ENCODE measurements around the gene PIK3C2G. TPM values are rescaled to one million over a fixed set of nuclear protein-coding genes. Genes with fewer than 3 reads are reported as not detected.

PIK3C2G gene
- polyA plus RNA-seq, 1 donor, result 4.8 TPM

DNA sequence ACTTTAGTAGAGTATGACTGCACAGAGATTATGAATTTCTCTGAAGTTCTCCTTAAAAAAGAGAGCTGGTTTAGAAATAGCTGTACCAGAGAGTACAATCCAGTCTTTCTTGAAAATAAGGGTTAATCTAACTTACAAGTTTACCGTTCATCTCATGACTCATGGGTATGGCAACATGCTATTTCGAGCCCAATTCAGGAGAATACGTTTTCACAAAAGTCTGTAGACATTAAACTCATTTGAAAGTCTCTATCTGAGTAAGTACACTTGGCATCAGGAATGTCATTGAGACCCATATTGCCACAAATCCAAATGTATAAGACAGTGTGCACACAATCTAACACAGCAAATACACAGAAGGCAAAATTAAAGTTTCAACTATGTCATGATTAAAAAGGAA lies 160.5 kb downstream of the PIK3C2G start:
- DNase-seq, result no peak

DNA sequence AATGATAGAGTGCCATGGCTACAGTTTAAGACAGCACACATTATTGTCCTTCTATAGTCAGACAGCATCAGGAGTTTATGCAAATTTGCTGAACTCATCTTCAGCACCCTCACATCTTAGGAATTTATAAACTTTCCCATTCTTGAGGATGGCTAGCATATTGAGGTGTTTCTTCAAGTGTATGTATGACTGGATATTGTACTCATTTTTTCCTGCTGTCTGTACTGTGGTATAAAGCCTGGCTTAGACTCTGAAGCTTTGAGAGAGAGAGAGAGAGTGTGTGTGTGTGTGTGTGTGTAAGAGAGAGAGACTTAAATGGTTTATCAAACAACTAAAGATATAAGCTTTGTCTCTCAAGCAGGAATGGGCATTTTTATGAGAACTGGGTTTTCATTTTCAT lies 161.6 kb downstream of the PIK3C2G start:
- DNase-seq, result no peak

DNA sequence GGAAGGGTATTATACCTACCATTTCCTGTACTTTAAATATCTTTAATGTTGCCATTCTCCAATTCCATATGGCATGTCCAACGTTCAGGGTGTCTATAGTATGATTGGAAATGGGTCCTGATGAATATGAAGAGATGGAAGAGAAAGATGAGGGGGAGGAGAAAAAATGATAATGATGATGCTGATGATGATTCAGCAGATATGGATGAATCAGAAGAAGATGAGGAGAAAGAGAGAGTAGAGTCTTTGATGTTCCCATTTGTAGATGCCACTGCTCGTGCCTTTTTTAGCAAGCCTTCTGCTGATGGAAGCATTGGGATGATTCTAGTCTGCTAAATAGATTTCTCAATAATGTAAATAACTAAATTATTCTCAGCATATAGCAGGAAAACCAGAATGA lies 163.5 kb downstream of the PIK3C2G start:
- no peak for DNase-seq

DNA sequence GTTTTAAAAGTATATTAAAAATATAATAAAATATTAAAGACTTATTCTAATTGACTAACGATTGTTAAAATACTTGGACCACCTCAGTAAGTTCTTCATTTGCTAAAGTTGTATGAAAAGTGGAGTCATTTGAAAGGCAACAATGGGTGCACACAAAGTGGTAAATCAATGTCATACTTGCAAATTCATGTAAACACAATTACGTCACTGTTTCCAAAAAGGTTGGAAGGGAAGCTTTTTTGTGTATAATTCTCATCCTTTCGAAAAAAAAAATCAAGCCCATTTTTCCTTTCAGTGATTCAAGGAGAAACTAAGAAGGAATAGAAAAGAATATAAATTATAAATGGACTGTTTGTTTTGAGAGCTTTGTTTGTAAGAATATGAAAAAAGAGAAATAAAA lies 166.2 kb downstream of the PIK3C2G start:
- DNase-seq, result no peak

DNA sequence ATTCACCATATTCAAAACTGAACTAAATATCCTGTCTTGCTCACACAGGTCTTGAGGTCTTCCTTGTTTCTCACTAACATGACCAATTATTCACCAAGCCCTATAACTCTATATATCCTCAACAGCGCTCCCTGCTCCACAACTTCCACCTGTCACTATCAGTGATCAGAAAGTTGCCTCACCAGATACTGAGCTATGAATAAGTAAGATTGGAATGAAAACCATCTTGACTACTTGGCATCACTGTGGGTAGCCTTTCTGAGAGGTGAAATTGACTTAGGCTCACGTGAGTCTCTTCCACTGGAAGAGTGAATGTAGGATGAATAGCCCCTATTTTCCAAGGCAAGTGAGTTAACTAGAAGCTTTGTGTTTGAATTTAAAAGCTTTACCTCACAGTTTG lies 167.1 kb downstream of the PIK3C2G start:
- DNase-seq, result no peak

DNA sequence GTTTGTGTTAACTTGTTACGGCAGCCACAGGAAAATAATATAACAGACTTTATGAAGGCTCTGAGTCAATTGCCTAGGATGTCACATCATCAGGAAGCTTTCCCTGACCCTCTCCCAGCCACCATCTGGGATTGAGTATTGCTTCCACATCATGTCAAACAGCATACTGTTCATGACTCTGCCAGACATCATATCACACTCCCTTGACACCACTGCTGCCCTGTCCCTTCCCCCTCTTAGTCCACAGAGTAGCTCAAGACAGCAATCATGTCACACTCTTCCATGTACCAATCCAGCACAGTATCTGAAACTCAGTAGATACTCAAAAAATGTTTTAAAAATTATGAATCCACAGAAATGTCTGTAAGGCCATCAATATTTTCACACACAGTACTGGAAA lies 168.0 kb downstream of the PIK3C2G start:
- DNase-seq, result no peak

DNA sequence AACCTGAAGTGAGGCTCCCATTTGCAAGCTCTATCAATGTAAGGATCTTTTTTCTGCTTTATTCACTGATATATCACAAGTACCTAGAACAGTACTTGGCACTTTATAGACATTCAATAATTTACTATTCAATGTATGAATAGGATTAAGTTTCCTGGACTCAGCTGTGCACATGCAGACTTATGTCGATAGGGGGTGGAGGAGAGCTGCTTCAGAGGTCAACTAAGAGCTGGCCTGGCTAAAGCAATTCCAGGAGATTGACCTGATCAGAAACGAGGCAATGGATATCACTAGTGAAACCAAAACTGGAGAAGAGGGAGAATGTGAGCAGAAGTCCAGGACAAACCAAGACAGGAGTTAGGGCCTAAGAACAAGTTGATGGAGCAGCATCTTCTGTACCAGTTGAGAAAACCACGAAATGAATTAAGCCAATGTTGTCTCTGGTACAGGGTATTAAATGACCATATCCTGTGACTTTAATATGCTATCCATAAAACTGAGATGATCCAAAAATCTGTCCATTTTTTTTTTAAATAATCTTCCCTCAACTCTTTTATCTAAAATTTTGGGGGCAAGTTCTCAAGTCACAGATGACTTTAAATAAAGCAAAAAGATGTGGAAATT lies 169.2 kb downstream of the PIK3C2G start:
- DNase-seq, result peak; percentile 31

DNA sequence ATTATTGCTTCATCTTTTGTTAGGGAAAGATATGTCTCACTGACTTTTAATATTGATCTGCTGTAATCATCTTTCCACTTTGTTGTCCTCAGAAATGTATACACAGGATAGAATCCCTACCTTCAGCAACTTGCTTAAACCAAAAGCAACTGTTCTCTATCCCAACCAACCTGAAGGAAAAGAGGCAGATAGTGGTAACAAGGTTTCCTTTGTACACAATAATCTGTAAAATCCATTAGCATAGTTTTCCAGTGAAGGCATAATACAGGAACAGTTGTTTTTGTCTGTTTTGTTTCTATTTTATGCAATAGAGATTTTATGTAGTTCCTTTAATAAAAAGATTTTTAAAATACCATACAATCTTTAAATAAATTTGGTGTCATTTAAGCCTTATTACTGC lies 170.5 kb downstream of the PIK3C2G start:
- no peak for DNase-seq

DNA sequence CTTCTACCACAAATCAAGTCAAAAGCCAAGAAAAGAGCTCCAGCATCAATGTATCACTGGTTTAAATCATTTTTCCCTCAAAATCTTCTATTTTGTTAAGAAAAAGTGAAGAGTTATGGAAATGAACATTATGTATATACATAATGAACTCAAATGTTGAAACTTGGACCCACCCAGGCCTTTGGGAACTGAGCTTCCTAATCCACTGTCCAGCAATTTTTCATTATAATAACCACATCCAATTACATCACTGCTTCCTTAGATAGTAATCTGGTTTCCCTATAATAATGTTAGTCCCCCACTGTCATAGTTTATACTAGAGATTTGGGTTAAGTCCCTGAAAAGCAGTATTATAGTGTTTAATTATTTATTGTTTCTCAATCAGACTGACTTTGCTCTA lies 170.9 kb downstream of the PIK3C2G start:
- no peak for DNase-seq

DNA sequence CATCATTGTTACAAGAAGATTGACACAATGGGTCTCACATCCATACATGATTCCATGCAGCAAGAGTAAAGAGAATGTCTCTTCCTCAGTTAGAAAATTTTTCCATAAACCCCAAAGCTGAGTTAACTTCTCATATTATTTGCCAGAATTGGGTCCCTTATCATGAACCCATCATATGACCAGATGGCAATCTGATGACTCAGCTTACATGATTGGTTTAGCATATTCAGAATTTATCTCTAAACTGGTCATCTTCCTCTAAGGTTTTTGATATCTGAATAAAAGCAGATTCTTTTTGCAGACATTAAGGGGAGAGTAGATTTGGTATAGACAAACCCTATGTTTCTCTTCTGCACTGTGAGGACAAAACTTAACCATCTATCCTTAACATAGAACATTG lies 174.9 kb downstream of the PIK3C2G start:
- DNase-seq, result no peak

DNA sequence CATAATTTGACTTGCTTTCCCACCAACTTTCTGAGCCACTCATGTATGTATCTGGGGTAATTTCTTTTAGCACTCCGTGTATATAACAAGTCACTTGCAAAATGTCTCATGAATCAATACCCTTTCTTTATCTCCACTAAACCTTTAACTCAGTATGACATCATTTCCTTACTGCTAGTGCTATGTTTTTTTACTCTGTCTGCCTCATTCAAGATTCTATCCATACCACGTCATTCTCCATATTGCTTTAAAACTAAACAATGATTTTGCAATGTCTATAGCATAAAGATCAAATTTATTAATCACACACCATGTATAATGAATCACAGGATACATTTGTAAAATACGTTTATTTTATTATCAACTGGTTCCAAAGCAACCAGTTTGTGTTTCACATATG lies 178.2 kb downstream of the PIK3C2G start:
- DNase-seq, result no peak

DNA sequence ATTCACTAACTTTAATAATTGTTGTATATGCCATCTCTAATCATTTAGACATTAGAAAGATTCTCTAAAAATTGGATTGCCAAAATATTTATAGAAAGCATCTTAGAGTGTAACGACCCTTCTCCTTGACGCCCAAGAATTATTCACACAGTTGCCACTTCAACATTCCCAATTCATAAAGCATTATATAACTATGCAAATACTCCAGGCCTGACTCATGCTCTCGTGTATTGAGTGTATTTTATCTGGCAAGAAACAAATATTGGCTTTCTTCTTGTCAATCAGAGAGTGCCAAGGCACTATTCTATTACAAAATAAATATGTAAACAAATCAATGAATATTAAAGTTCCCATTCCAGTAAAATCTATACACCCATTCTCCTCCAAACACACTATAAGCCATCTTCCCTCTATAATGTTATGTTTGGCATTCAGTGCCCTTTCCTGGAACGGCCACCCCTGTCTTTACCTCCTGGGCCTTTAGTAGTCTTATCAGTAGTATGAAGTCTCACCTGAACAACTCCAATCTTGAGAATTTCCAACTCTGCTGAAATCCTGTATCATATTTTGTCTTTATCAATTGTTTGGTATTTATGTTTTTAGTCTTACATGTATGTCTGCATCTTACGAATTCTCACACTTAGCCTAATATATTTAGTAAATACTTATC lies 182.6 kb downstream of the PIK3C2G start:
- no peak for DNase-seq

DNA sequence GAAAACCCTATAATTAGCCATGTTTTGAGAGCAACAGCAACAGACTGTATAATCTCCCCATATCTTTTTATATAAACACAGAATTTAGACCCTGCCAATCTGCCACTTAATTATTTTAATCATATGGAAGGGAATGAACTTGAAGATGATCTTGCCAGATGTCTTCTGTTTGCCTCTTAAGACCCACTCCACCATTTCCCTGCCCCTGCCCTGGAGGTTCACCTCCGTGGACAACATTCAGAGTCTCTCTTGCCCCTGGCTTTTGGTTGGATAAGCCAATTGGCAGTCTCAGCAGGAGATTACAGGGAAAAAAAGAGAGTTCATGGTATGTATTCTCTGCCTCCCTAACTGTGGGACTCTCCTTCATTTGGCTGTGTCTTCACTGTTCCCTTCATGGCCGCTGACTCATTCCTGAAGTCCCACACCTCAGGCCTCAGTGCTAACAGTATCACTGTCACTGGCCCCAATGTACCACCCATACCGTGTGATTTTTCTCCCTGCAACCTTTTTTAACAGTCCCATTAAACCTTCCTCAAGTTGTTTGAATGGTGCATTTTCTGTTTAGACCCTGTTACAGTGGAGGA lies 184.8 kb downstream of the PIK3C2G start:
- DNase-seq, result no peak

DNA sequence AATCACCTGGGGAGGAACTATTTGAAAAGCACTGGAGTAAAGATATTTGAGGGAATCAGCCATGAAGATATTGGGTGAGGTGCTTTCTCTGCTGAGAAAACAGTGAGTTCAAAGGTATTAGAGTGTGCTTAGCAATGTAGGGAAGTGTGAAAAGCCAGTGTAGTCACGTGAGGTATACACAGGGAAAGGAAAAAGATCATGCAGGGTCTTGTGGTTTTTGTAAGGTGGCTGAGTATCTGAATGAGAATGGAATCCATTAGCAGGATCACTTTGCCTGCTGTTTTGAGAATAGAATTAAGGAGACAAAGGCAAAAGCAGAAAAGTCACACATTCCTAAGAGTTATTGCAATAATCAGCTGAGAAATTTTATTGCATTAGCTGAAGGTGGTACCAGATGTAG lies 193.0 kb downstream of the PIK3C2G start:
- no peak for DNase-seq

DNA sequence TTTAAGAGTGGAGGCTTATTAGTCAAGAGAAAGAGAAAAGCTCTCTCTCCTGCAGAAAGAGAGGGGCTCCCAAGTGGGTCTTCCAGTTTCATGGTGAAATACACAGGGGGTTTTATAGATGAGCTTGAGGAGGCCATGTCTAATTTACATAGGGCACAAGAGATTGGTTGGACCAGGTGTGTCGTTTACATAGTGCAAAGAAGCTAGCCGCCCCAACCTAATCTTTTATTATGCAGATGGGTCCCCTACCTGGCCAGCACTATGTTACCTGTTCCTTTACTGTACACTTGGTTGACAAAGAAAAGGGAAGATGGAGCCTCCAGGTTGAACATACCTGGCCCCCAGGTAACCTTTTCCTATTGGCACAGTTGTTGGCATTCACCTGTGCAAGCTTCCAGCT lies 195.0 kb downstream of the PIK3C2G start:
- DNase-seq, result no peak

DNA sequence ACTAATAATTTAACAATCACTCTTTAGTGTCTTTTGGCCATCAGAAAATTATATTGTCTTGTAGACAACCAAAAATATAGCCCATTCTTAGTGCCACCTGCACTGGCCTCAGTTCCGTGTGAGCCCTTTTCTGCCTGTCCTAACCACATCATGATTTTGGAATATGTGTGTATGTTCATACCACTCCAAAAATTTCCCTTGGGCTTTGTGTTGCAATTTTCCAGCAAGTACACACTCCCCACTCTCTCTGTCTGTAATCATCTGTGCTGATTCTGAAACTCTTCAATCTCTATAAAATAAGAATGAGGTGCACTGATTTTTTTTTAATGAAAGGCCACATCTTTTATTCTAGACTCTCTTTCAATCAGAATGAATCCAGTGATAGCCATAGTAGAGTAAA lies 196.0 kb downstream of the PIK3C2G start:
- DNase-seq, result no peak

DNA sequence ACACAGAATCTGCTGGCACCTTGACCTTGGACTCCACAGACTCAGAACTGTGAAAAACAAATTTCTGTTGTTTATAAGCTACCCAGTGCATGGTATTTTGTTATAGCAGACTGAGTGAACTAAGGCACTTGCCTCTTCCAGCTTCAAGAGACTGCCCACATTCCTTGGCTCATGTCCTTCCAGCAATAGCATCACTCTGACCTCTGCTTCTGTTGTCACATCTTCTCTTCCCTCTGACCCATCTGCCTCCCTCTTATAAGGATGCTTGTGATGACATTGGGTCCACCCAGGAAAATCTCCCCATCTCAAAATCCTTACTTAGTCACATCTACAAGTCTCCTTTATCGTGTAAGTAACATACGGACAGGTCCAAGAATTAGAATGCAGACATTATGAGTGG lies 200.4 kb downstream of the PIK3C2G start:
- no peak for DNase-seq

DNA sequence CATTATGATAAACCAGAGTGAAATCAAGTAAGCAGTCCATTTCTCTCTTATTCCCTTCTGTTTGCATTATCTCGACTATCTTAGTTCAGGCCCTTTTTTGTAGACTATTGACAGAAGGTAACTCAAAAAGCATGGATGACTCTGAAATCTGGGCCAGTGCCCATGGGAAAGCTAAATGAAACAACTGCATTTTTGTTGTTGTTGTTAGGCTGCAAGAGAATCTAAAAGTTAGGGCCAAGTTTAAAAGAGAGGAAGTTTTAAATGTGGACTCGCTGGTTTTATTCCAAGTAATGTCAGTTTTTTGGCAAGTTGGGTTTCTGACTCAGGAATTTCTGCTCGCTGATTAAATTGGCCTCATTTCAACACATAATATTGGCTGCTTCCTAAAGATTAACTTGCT lies 201.1 kb downstream of the PIK3C2G start:
- peak; percentile 24 for DNase-seq

DNA sequence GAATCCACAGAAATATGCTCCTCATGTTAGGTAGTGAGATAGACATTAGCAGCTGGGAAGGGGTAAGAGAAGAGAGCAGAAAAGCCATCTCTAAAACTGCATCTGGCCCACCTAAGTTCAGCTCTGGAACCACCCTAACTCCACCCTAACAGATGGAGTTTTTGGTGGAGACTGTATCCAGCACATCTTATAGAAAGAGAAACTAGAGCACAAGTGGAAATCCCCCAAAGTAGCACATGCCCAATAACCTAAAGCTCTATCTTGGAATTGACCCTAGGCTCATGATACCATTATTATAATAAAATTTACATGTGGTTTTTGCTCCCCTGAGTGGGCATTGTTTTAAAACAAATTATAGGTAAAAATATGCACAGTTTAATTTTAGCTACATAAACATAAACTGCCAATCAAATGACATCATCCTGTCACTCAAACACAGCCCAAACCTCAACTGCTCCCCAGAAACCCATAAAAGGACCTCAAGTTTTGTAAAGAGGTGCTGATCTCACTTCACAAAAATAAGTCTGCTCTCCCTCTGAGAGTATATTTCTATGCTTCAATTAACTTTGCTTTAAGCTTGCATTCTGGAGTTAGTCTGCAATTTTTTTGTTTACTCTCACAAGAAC lies 206.4 kb downstream of the PIK3C2G start:
- DNase-seq, result no peak

DNA sequence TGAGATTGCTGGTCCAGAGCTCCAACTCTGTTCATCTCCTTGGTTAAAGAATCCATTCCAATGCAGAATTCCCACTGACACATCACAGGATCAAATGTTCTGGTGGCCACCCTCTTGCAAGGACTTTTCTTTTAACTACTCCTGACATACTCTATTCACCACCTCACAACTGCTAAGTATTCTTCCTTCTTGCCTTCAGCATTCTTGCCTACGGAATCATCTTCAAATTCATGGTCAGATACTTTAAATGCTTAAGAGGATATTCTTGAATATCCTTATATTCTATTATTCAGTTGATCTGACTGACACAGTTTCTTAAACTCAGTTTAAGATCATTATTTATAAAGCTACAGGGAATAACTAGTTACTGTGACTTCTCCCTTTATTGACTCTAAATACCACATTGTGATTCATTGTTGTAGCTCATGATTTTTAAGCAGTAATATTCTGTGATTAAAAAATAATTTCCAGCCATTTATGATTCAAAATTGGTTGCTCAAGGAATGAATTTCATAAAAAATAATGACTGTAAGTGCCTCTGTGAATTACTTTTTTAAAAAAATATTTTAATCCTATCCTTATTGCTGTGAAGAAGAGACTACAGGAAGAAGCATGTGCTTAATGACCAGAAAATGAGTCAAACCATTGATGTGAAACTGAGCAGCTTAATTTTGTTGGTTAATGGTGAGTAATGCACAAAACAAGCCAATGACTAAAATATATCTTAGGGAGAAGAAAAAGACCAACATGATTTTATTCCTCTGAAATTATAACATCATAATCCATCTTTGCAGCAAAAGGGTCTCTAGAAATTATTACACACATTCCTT lies 207.1 kb downstream of the PIK3C2G start:
- no peak for DNase-seq

DNA sequence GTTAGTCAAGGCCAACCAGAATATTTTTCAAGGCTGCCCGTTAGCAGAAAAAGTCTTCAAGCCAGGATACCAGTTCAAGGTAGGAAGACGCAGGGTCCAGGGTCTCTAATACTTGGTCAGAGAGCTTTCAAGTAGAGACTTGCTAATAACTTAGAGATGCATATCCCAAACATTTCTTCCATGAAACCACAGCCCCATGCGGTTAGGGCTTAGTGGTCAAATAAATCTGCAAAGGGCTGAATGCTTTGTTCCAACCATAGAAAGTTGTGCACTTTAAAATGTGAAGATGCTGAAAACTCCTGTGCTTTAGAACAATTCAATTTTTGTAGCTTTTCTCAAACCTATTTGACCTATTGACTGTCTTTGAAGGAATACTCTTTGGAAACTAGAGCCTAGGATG lies 208.9 kb downstream of the PIK3C2G start:
- DNase-seq, result no peak

DNA sequence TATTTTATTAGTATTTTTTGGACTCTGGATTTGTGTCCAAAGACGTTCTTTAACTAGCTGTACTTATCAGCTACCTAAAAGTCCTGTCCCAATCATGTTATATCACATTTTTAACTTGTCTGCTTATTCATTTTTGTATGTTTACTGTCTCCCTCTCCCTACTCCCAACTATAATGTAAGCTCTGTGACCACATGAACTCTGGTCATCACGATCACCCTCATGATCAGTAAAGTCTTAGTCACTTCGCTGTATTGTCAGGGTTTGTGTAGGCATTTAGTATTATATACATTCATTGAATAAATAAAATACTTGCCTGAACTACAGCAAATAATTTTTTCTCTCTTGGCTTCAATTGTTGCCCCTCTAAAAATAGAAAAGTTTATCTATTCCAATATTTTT lies 211.0 kb downstream of the PIK3C2G start:
- DNase-seq, result no peak

DNA sequence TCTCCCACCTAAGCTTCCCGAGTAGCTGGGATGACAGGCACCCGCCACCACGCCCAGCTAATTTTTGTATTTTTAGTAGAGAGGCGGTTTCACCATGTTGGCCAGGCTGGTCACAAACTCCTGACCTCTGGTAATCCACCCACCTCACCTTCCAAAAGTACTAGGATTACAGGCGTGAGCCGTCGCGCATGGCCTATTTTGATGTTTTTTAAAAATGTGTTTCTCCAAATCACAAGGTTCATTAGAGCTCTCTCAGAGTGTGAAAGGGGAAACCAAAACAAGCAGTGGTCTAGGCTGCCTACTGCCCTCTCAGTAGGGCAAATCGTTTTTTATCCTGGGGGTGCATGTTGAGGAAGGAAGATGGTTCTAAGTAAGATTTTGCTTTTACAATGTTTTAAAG lies 211.5 kb downstream of the PIK3C2G start:
- DNase-seq, result no peak
